Measurements from ENCODE around the gene HS6ST2. TPM values are rescaled to one million over a fixed set of nuclear protein-coding genes. Genes with fewer than 3 reads are reported as not detected.

The HS6ST2 gene
- total and polyA plus RNA-seq, 10 of the 15 experiments (the other 5 are each of a cell fraction or from before 2014, with no cell fraction given), result not detected

DNA sequence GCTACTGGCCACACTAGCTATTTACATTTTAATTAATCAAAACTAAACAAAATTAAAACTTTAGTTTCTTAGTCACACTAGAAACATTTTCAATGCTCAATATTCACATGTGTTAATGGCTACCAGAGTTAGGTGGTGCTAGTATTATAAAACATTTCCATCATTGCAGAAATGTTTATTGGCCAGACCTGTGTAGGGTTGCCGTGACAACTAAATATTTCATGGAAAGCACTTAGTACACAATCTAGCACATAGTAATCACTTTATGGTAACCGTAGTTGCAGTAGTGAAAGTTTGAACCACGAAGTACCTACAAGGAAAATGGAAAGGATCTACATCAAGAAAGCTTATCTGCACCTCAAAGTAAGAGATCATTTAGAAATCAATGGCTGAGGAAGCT lies 95.9 kb downstream of the HS6ST2 start:
- Histone ChIP-seq H3K27me3 (replicated peaks in 1 of 2; ENCODE audit: control insufficient read depth in 2 of 2, insufficient read depth in 2 of 2, low read length in 1 of 2) (no peaks in the 10 kb centered on the region), H4K20me1 (ENCODE audit: control insufficient read depth, insufficient read depth) (no peaks in the 10 kb centered on the region), H3K4me2 (ENCODE audit: control insufficient read depth, insufficient read depth) (no peak overlapping the region), H3K9me3 (replicated peaks; ENCODE audit: control insufficient read depth, insufficient read depth, low read length) (no peaks in the 10 kb centered on the region; the same call in 2 of the 3 replicates), H2AFZ (ENCODE audit: control insufficient read depth, low read depth, low read length) (no peak overlapping the region), H3K36me3 (ENCODE audit: control insufficient read depth in 2 of 2, insufficient read depth in 2 of 2, low read length in 1 of 2) (no peaks in the 10 kb centered on the region), H3K79me2 (ENCODE audit: control insufficient read depth, insufficient read depth, low read length) (no peaks in the 10 kb centered on the region), H3K27ac (ENCODE audit: control insufficient read depth, insufficient read depth) (no peak overlapping the region), H3K4me1 (ENCODE audit: control insufficient read depth, insufficient read depth, low read length) (no peaks in the 10 kb centered on the region), H3K4me3 (no peak overlapping the region), H3K9ac (ENCODE audit: control insufficient read depth, insufficient read depth, low read length) (no peak overlapping the region)
- RAD21 ChIA-PET (ENCODE audit: unreplicated experiment), result no interaction called here
- BruUV-seq (replicated peaks), result no TSS peak
- intact Hi-C loops (cut with micrococcal nuclease; ENCODE audit: unreplicated experiment), result no loop called here
- ATAC-seq, result no peak
- in situ Hi-C loops (cut with MboI), result no loop called here
- POLR2A ChIA-PET, result no interaction called here
- TF ChIP-seq SP1 (IDR thresholded peaks at IDR 0.05; ENCODE audit: low read depth, low read length), result no peak
- no peak for TF ChIP-seq IKZF2 (IDR thresholded peaks at IDR 0.05)
- TF ChIP-seq STAT3 (IDR thresholded peaks at IDR 0.05; ENCODE audit: low read depth, low read length), result no peak
- no peak for TF ChIP-seq CHD2 (IDR thresholded peaks at IDR 0.05; ENCODE audit: borderline replicate concordance, low read depth, low read length)
- no peak for TF ChIP-seq NFIC (IDR thresholded peaks at IDR 0.05; ENCODE audit: low read depth, low read length)
- 31% methylated on average over 3 of the region's 3 CpGs for WGBS (ENCODE audit: insufficient coverage, insufficient replicate concordance, low lambda C conversion rate, missing lambda C conversion rate)
- SMC1A ChIA-PET (ENCODE audit: uncharacterized antibody, unreplicated experiment), result interaction anchor here (1.2 kb wide), 1 partner anchor 12 kb away, joined by 5 read pairs; no protein-coding TSS in a partner anchor
- no peak for FAIRE-seq
- CTCF ChIA-PET, result no interaction called here
- no peak for DNase-seq (ENCODE audit: low read depth, low spot score)

- BruUV-seq (replicated peaks), result no TSS peak
- Histone ChIP-seq H4K20me1 (ENCODE audit: control insufficient read depth, insufficient read depth) (no peaks in the 10 kb centered on the region), H3K9me3 (replicated peaks; ENCODE audit: control insufficient read depth, insufficient read depth, low read length) (no peaks in the 10 kb centered on the region; the same call in 2 of the 3 replicates), H3K4me2 (ENCODE audit: control insufficient read depth, insufficient read depth) (no peak overlapping the region), H2AFZ (ENCODE audit: control insufficient read depth, low read depth, low read length) (no peak overlapping the region), H3K27me3 (replicated peaks in 1 of 2; ENCODE audit: control insufficient read depth in 2 of 2, insufficient read depth in 2 of 2, low read length in 1 of 2) (no peaks in the 10 kb centered on the region), H3K36me3 (ENCODE audit: control insufficient read depth in 2 of 2, insufficient read depth in 2 of 2, low read length in 1 of 2) (no peaks in the 10 kb centered on the region), H3K4me3 (no peak overlapping the region), H3K27ac (ENCODE audit: control insufficient read depth, insufficient read depth) (no peak overlapping the region), H3K9ac (ENCODE audit: control insufficient read depth, insufficient read depth, low read length) (no peak overlapping the region), H3K4me1 (ENCODE audit: control insufficient read depth, insufficient read depth, low read length) (no peaks in the 10 kb centered on the region), H3K79me2 (ENCODE audit: control insufficient read depth, insufficient read depth, low read length) (no peaks in the 10 kb centered on the region)
- in situ Hi-C loops (cut with MboI), result no loop called here
- ATAC-seq (no peak), FAIRE-seq (no peak), DNase-seq (ENCODE audit: low read depth, low spot score) (no peak)
- POLR2A ChIA-PET, result no interaction called here
- CTCF ChIA-PET, result no interaction called here
- SMC1A ChIA-PET (ENCODE audit: uncharacterized antibody, unreplicated experiment), result no interaction called here
- RAD21 ChIA-PET (ENCODE audit: unreplicated experiment), result no interaction called here
- intact Hi-C loops (cut with micrococcal nuclease; ENCODE audit: unreplicated experiment), result no loop called here
- WGBS (ENCODE audit: insufficient coverage, insufficient replicate concordance, low lambda C conversion rate, missing lambda C conversion rate), result 20% methylated on average over 3 of the region's 3 CpGs
- TF ChIP-seq CREM (IDR thresholded peaks at IDR 0.05; ENCODE audit: low read depth), result no peak
- TF ChIP-seq ATF7 (IDR thresholded peaks at IDR 0.05; ENCODE audit: low read depth), result no peak
- TF ChIP-seq, protein P1, sequence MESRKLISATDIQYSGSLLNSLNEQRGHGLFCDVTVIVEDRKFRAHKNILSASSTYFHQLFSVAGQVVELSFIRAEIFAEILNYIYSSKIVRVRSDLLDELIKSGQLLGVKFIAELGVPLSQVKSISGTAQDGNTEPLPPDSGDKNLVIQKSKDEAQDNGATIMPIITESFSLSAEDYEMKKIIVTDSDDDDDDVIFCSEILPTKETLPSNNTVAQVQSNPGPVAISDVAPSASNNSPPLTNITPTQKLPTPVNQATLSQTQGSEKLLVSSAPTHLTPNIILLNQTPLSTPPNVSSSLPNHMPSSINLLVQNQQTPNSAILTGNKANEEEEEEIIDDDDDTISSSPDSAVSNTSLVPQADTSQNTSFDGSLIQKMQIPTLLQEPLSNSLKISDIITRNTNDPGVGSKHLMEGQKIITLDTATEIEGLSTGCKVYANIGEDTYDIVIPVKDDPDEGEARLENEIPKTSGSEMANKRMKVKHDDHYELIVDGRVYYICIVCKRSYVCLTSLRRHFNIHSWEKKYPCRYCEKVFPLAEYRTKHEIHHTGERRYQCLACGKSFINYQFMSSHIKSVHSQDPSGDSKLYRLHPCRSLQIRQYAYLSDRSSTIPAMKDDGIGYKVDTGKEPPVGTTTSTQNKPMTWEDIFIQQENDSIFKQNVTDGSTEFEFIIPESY (IDR thresholded peaks at IDR 0.05), result no peak
- TF ChIP-seq, protein P2, sequence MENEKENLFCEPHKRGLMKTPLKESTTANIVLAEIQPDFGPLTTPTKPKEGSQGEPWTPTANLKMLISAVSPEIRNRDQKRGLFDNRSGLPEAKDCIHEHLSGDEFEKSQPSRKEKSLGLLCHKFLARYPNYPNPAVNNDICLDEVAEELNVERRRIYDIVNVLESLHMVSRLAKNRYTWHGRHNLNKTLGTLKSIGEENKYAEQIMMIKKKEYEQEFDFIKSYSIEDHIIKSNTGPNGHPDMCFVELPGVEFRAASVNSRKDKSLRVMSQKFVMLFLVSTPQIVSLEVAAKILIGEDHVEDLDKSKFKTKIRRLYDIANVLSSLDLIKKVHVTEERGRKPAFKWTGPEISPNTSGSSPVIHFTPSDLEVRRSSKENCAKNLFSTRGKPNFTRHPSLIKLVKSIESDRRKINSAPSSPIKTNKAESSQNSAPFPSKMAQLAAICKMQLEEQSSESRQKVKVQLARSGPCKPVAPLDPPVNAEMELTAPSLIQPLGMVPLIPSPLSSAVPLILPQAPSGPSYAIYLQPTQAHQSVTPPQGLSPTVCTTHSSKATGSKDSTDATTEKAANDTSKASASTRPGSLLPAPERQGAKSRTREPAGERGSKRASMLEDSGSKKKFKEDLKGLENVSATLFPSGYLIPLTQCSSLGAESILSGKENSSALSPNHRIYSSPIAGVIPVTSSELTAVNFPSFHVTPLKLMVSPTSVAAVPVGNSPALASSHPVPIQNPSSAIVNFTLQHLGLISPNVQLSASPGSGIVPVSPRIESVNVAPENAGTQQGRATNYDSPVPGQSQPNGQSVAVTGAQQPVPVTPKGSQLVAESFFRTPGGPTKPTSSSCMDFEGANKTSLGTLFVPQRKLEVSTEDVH (IDR thresholded peaks at IDR 0.05; ENCODE audit: low read depth, partially characterized antibody), result no peak
- no peak for TF ChIP-seq NBN (IDR thresholded peaks at IDR 0.05)
- TF ChIP-seq SUPT20H (IDR thresholded peaks at IDR 0.05; ENCODE audit: borderline replicate concordance, control insufficient read depth, low read depth, low read length), result no peak
- no peak for TF ChIP-seq SMAD5 (IDR thresholded peaks at IDR 0.05; ENCODE audit: low read depth)
Observed at GRCh38 chrX:132861076-132861475, 97.4 kb downstream of the HS6ST2 start.

Measured in GM12878 (cell line).